ENCODE measurements around the gene ARHGAP26. TPM values are rescaled to one million over a fixed set of nuclear protein-coding genes. Genes with fewer than 3 reads are reported as not detected.

ARHGAP26 gene
- total RNA-seq, 6 experiments from 2014 or later = 6.7 to 14.5 (median 8.3) TPM

- ATAC-seq = no peak
- WGBS (ENCODE audit: insufficient coverage, low coverage, low lambda C conversion rate, missing lambda C conversion rate) = 57% methylated on average over 3 of the region's 3 CpGs
- TF ChIP-seq POLR2A (IDR thresholded peaks at IDR 0.05) (no peak), CTCF (IDR thresholded peaks at IDR 0.05) (no peak)
These were observed 426.6 kb downstream of the ARHGAP26 start for GRCh38 chr5:143196601-143197259.

GRCh38 chr5:143197260-143197656 lies 427.1 kb downstream of the ARHGAP26 start:
- TF ChIP-seq CTCF (IDR thresholded peaks at IDR 0.05) (no peak), POLR2A (IDR thresholded peaks at IDR 0.05) (no peak)
- H3K4me3 ChIP-seq = no peak overlapping the region
- no peak for DNase-seq
- H3K9me3 ChIP-seq = no peaks in the 10 kb centered on the region
- no peak overlapping the region for H3K27ac ChIP-seq
- H3K36me3 ChIP-seq = no peaks in the 10 kb centered on the region
- peaks cover 0 to 24% (median 4%) of the 10 kb centered on the region in 4 donors for H3K4me1 ChIP-seq
- no peak for ATAC-seq
- intact Hi-C loops (cut with DNase I) = no loop called here
- H3K27me3 ChIP-seq = no peaks in the 10 kb centered on the region

More at GRCh38 chr5:143196601-143197259, 426.6 kb downstream of the ARHGAP26 start:
- H3K27me3 ChIP-seq = no peaks in the 10 kb centered on the region
- H3K4me1 ChIP-seq = peaks cover 0 to 24% (median 4%) of the 10 kb centered on the region in 4 donors
- no peaks in the 10 kb centered on the region for H3K9me3 ChIP-seq
- no peaks in the 10 kb centered on the region for H3K36me3 ChIP-seq
- H3K27ac ChIP-seq = no peak overlapping the region
- no peak overlapping the region for H3K4me3 ChIP-seq
- intact Hi-C loops (cut with DNase I) = no loop called here
- DNase-seq = no peak

GRCh38 chr5:143198332-143198731 lies 428.2 kb downstream of the ARHGAP26 start:
- H3K4me3 ChIP-seq = no peak overlapping the region
- no peaks in the 10 kb centered on the region for H3K36me3 ChIP-seq
- no peaks in the 10 kb centered on the region for H3K9me3 ChIP-seq
- peaks cover 0 to 24% (median 4%) of the 10 kb centered on the region in 4 donors for H3K4me1 ChIP-seq
- 84% methylated on average over 4 of the region's 4 CpGs for WGBS (ENCODE audit: insufficient coverage, low coverage, low lambda C conversion rate, missing lambda C conversion rate)
- ATAC-seq = no peak
- DNase-seq = no peak
- H3K27ac ChIP-seq = no peak overlapping the region
- no peaks in the 10 kb centered on the region for H3K27me3 ChIP-seq
- TF ChIP-seq POLR2A (IDR thresholded peaks at IDR 0.05) (no peak), CTCF (IDR thresholded peaks at IDR 0.05) (no peak)
- intact Hi-C loops (cut with DNase I) = no loop called here

GRCh38 chr5:143199161-143199560 lies 429.0 kb downstream of the ARHGAP26 start:
- H3K4me3 ChIP-seq = no peak overlapping the region
- peaks cover 0 to 24% (median 4%) of the 10 kb centered on the region in 4 donors for H3K4me1 ChIP-seq
- no peak for TF ChIP-seq CTCF (IDR thresholded peaks at IDR 0.05)
- TF ChIP-seq POLR2A (IDR thresholded peaks at IDR 0.05) = no peak
- no peak for ATAC-seq
- intact Hi-C loops (cut with DNase I) = no loop called here
- H3K27ac ChIP-seq = no peak overlapping the region
- no peaks in the 10 kb centered on the region for H3K27me3 ChIP-seq
- DNase-seq = no peak
- no peaks in the 10 kb centered on the region for H3K9me3 ChIP-seq
- H3K36me3 ChIP-seq = no peaks in the 10 kb centered on the region
- WGBS (ENCODE audit: insufficient coverage, low coverage, low lambda C conversion rate, missing lambda C conversion rate) = 82% methylated on average over 1 of the region's 1 CpG
